Suprapubic skin (tissue), 4 donors: Measurements from ENCODE around the gene ZSCAN22. TPM values are rescaled to one million over a fixed set of nuclear protein-coding genes. Genes with fewer than 3 reads are reported as not detected.

ENCODE experiments used
- DNase-seq, 2 donors: peaks; one replicate each; pipeline ENCODE4 v3.0.0-alpha.2; 2019; ENCODE audit warnings: low spot score in 2 of 2
- H3K27ac ChIP-seq: fragments of 200-600 bp; sonication (generic); one replicate; pipeline ENCODE4 v1.5.1; 2019
- H3K27me3 ChIP-seq: fragments of 200-600 bp; sonication (generic); one replicate; pipeline ENCODE4 v1.5.1; 2019
- H3K36me3 ChIP-seq: fragments of 200-600 bp; sonication (generic); one replicate; pipeline ENCODE4 v1.5.1; 2019
- H3K4me1 ChIP-seq: fragments of 200-600 bp; sonication (generic); one replicate; pipeline ENCODE4 v1.5.1; 2019
- H3K4me3 ChIP-seq: fragments of 200-600 bp; sonication (generic); one replicate; pipeline ENCODE4 v1.5.1; 2019; ENCODE audit warnings: mild to moderate bottlenecking
- H3K9me3 ChIP-seq: fragments of 200-600 bp; sonication (generic); one replicate; pipeline ENCODE4 v1.5.1; 2019
- CTCF ChIP-seq, 2 donors: fragments of 200-600 bp in 1 of 2; fragments of 450-650 bp in 1 of 2; sonication (generic) in 1 of 2; IDR thresholded peaks; one replicate each; pipeline ENCODE4 v1.5.1; 2016 to 2019; ENCODE audit warnings: antibody characterized with exemption in 2 of 2, mild to moderate bottlenecking in 1 of 2, moderate library complexity in 1 of 2
- EP300 ChIP-seq: sonication (generic); formaldehyde crosslinking; IDR thresholded peaks from one replicate; pipeline ENCODE4 v1.6.1; 2017; ENCODE audit warnings: antibody characterized with exemption
- POLR2A ChIP-seq, 2 donors: fragments of 450-650 bp; IDR thresholded peaks; one replicate each; pipeline ENCODE4 v1.6.1; 2017; ENCODE audit warnings: antibody characterized with exemption in 2 of 2, mild to moderate bottlenecking in 2 of 2, moderate library complexity in 2 of 2
- POLR2AphosphoS5 ChIP-seq, 3 donors: sonication (generic); formaldehyde crosslinking; IDR thresholded peaks; one replicate each; pipeline ENCODE4 v1.6.1; 2017; ENCODE audit warnings: antibody characterized with exemption in 3 of 3
- WGBS: methylation state at CpG from one replicate; pipeline ENCODE4 v1.1.5; 2018; 5-methylcytosine and 5-hydroxymethylcytosine counted together
- total RNA-seq, 4 donors: library from RNA; depleted of rRNA; stranded (reverse); fragments of >200 nt; gene quantifications; one replicate each; pipeline ENCODE4 v1.1.0, GENCODE V29; 2016

ZSCAN22 gene
- total RNA-seq, 4 donors from 2014 or later = 4.3 to 7.6 (median 5.6) TPM

DNA sequence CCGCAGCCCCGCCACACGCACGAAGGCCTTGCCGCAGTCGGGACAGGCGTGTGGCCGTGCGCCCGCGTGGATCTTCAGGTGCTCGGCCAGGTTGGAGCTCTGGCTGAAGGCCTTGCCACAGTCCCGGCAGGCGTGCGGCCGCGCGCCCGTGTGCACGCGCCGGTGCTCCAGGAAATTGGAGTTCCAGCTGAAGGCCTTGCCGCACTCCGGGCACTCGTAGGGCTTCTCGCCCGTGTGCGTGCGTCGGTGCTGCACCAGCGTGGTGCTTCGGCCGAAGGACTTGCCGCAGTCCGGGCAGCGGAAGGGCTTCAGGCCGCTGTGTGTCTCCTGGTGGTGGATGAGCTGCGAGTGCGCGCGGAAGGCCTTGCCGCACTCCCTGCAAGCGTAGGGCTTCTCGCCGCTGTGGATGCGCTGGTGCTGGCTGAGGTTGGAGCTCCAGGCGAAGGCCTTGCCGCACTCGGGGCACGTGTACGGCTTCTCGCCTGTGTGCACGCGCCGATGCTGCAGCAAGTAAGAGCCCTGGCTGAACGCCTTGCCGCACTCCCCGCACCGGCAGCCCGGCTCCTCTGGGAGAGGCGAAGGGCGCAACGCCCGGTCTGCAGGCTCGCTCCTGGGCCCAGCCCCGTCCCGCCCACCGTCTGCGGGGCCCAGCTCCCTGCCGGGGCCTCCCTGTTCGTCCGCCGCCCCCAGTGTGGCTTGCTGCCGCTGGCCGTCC is 30.1 kb downstream of the ZSCAN22 start:
- no peak for DNase-seq
- Histone ChIP-seq H3K4me3 (peak overlapping the region; percentile 27), H3K27me3 (peaks cover 26% of the 10 kb centered on the region), H3K36me3 (no peaks in the 10 kb centered on the region), H3K9me3 (no peaks in the 10 kb centered on the region), H3K4me1 (peaks cover 13% of the 10 kb centered on the region), H3K27ac (no peak overlapping the region)
- TF ChIP-seq POLR2AphosphoS5 (IDR thresholded peaks at IDR 0.05) (no peak), EP300 (no peak), CTCF (IDR thresholded peaks at IDR 0.05) (no peak), POLR2A (IDR thresholded peaks at IDR 0.05) (no peak)
- WGBS = 100% methylated on average over 1 of the region's 75 CpGs

DNA sequence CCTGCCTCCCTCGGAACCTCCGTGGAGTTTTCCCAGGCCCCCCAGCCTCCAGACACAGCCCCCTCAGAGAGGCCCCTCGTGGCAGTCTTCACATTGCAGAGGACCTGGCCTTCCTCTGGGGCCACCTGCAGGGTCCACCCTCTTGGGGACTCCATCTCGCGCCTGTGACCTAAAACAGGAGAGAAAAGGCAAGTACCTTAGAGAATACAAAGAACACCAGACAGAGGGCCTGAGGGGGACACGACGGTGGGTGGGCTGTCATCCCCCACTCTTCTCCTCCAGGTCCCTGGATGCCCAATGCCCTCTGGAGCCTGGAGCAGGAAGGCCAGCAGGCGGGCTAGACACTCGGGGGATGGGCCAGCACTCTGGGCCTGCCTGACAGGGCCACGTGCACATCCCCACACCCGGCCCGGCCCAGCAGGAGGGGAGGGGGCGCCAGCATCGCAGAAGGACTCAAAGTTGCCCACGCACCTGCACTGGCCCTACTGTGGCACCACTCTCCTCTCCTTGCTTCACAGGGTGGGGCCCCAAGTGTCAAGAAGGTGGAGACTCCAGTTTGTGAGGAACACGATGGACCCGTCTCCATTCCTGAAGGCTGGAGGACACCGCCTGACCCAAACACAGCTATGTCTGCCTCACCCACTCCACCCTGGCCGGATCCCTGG is 30.8 kb downstream of the ZSCAN22 start:
- Histone ChIP-seq H3K27ac (no peak overlapping the region), H3K9me3 (no peaks in the 10 kb centered on the region), H3K4me1 (peaks cover 15% of the 10 kb centered on the region), H3K4me3 (no peak overlapping the region), H3K36me3 (no peaks in the 10 kb centered on the region), H3K27me3 (peaks cover 26% of the 10 kb centered on the region)
- 73% methylated on average over 13 of the region's 19 CpGs for WGBS
- TF ChIP-seq EP300 (no peak), CTCF (IDR thresholded peaks at IDR 0.05) (no peak), POLR2A (IDR thresholded peaks at IDR 0.05) (no peak), POLR2AphosphoS5 (IDR thresholded peaks at IDR 0.05) (no peak)
- DNase-seq = no peak

DNA sequence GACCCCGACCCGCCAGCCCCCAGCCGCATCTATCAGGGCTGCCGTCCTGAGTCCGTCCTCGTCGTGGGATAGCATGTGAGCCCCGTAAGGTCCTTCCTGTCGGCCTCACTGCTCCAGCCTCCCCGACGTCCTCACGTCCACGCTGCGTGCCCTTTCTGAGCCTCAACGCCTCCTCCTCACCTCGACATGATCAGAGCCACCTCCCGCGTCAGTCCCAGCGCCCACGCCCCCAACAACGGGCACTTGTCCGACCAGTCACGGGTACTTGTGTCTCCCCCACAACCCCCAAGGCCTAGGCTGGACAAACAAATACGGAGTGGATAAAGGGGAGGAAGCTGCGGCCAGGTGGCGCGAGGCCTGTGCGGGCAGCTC is 35.1 kb downstream of the ZSCAN22 start:
- Histone ChIP-seq H3K27me3 (peaks cover 8% of the 10 kb centered on the region), H3K27ac (peak overlapping the region; percentile 96), H3K36me3 (peaks cover 4% of the 10 kb centered on the region), H3K4me3 (peak overlapping the region; percentile 82), H3K9me3 (no peaks in the 10 kb centered on the region), H3K4me1 (peaks cover 16% of the 10 kb centered on the region)
- DNase-seq = peak in 1 of 2 donors; percentile 81
- 3% methylated on average over 22 of the region's 28 CpGs for WGBS
- TF ChIP-seq POLR2A (IDR thresholded peaks at IDR 0.05) (no peak), POLR2AphosphoS5 (IDR thresholded peaks at IDR 0.05) (no peak), EP300 (no peak), CTCF (IDR thresholded peaks at IDR 0.05) (no peak)

- H3K4me3 ChIP-seq = peak within 1 kb of the TSS; percentile 82
- TF ChIP-seq POLR2A (IDR thresholded peaks at IDR 0.05) (peak in 1 of 2 donors; percentile 52), CTCF (IDR thresholded peaks at IDR 0.05) (no peak), EP300 (no peak), POLR2AphosphoS5 (IDR thresholded peaks at IDR 0.05) (peak; percentile 4 to 95 (median 61))
- under 1% methylated on average over 41 of the region's 74 CpGs for WGBS
- H3K36me3 ChIP-seq = peaks cover 4% of the 10 kb centered on the region
- H3K27ac ChIP-seq = peak within 1 kb of the TSS; percentile 96
- peaks cover 14% of the 10 kb centered on the region for H3K4me1 ChIP-seq
- DNase-seq = peak; percentile 97
- H3K9me3 ChIP-seq = no peaks in the 10 kb centered on the region
- H3K27me3 ChIP-seq = peaks cover 3% of the 10 kb centered on the region
These were observed 35.6 kb downstream of the ZSCAN22 start, which contains the start of gene ZNF497 for GRCh38 chr19:58362272-58362994. TSS of gene ZNF497 (minus strand) at chr19:58362751. CDS start at chr19:58357635, 5,116 bp downstream.

GRCh38 chr19:58364146-58364545 is 37.4 kb downstream of the ZSCAN22 start:
- Histone ChIP-seq H3K27me3 (no peaks in the 10 kb centered on the region), H3K4me1 (peaks cover 14% of the 10 kb centered on the region), H3K36me3 (peaks cover 19% of the 10 kb centered on the region), H3K4me3 (no peak overlapping the region), H3K9me3 (no peaks in the 10 kb centered on the region), H3K27ac (no peak overlapping the region)
- 69% methylated on average over 5 of the region's 5 CpGs for WGBS
- no peak for DNase-seq
- no peak for TF ChIP-seq EP300
- no peak for TF ChIP-seq POLR2AphosphoS5 (IDR thresholded peaks at IDR 0.05)
- TF ChIP-seq CTCF (IDR thresholded peaks at IDR 0.05) = no peak
- no peak for TF ChIP-seq POLR2A (IDR thresholded peaks at IDR 0.05)
